ENCODE results near the gene RUBCN.
"Not testable (repeated sequence)": the region's sequence is repeated elsewhere in the genome, so short reads cannot be mapped to it uniquely, and the experiment has no call there.

DNA sequence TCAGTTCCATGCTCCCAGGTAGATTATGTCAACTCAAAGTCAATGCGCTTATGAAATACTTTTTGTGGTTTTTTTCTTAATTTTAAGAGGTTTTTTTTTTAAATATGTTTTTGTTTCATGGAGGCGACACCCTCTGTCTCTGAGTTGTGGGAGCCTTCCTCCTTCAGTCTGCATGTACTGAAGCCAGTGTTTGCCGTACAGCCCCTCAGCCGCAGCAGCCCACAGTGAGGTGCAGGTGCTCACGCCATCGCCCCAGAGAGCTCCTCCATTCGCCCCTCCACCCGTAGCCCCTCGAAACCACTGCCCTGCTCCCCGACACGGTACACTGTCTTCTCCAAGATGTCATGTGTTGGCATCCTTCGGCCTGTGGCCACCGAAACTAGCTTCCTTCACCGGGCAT, 107.4 kb downstream of the RUBCN start:
- TF ChIP-seq, protein P1, sequence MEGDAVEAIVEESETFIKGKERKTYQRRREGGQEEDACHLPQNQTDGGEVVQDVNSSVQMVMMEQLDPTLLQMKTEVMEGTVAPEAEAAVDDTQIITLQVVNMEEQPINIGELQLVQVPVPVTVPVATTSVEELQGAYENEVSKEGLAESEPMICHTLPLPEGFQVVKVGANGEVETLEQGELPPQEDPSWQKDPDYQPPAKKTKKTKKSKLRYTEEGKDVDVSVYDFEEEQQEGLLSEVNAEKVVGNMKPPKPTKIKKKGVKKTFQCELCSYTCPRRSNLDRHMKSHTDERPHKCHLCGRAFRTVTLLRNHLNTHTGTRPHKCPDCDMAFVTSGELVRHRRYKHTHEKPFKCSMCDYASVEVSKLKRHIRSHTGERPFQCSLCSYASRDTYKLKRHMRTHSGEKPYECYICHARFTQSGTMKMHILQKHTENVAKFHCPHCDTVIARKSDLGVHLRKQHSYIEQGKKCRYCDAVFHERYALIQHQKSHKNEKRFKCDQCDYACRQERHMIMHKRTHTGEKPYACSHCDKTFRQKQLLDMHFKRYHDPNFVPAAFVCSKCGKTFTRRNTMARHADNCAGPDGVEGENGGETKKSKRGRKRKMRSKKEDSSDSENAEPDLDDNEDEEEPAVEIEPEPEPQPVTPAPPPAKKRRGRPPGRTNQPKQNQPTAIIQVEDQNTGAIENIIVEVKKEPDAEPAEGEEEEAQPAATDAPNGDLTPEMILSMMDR (IDR thresholded peaks at IDR 0.05), result not testable (repeated sequence)
- not testable (repeated sequence) for TF ChIP-seq POLR2A, POLR2AphosphoS5 (IDR thresholded peaks at IDR 0.05)

All from gastroesophageal sphincter (tissue), 3 donors.